Measurements from ENCODE around the gene APH1A.
"Not testable (repeated sequence)": the region's sequence is repeated elsewhere in the genome, so short reads cannot be mapped to it uniquely, and the experiment has no call there.

The APH1A gene

DNA sequence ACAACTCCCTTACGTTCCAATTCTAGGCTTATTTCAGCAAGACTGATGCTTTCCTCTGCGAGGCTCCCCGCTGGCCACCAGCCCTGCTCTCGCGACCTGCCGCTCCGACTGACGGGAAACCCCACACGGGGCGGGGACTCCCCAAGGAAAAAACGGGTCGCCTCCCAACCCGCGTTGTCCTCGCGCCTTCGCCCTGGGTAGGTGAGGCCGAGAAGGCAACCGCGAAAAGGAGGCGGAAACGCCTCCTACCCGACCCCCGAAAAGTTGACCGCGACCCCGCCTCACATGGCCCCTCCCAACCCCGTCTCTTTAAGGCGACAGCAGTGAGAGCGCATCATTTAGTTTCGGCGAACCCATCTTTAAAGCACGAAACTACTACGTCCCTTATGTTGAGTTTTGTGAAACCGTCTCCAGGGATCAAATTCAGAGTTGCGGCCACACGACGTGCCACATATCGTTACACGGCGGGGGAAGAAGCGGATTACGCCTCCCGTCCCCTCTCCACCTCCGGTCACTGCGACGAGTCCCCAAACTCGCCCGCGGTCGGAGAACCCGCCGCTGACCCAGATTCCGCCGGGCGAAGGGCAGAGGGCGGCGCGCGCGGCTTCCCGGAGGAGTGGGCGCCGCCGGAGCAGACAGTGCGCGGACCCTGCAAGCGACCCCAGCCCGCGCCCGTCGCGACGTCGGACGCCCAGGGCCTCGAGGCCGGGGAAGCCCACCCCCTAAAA, 34.1 kb downstream of the APH1A start:
- DNase-seq (ENCODE audit: low read depth in 2 of 2, low spot score in 1 of 2) = peak; percentile 76 to 88

GRCh38 chr1:150234309-150234565, 34.6 kb downstream of the APH1A start:
- DNase-seq (ENCODE audit: low read depth in 2 of 2, low spot score in 1 of 2) = no peak

DNA sequence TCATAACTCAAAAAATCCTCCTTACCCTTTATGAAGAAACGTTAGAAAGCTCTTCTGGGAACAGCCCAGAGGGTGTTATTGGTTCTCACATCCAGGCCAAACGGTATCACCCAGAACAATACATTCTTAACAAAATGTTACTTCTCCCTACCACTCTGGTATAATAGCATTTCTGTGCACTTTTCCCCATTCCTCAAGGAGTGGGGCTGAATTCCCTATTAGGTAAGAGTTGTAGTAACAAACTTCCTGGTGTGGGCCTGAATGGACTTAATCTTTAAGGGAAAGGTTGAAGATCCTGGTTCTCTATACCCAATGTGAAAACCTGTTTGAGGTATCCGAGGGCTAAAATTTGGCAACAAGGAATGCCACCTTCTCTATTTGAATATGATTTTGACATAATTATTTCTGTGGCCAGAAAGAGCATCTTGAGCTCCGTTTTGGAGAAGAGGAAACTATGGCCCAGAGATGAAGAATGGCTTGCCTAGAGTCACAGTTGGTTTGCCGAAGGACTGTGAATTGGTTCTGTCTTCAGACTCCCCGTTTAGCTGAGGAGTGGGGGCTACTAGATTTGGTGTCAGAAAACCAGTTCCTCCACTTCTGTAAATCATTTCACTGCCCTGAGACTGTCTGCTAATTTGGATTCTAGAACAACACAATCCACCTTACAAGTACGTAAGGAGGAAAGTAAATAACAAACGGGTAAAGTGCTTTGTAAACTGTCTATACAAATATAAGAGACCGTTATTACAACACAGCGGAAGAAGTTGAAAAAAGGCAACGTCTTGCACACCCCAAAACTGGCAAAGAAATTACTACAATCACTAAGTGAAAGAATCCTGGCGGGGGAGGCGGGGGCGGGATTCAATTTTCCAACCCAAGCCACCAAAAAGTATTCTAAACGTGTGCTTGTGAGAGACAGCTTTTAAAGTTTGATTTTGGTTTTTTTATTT, 35.2 kb downstream of the APH1A start:
- DNase-seq (ENCODE audit: low read depth in 2 of 2, low spot score in 1 of 2) = peak; percentile 44 to 62

- not testable (repeated sequence) for DNase-seq (ENCODE audit: low read depth in 2 of 2, low spot score in 1 of 2)
Measured at GRCh38 chr1:150232921-150233320, 35.9 kb downstream of the APH1A start.

DNA sequence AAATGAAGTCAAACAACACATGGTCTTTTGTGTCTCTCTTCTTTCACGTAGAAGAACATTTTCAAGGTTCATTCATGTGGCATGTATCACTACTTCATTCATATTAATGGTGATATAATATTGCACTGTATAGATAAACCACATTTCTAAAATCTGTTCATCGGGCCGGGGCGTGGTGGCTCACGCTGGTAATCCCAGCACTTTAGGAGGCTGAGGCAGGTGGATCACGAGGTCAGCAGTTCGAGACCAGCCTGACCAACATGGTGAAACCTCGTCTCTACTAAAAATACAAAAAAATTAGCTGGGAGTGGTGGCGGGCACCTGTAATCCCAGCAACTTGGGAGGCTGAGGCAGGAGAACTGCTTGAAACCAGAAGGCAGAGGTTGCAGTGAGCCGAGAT, 40.6 kb downstream of the APH1A start:
- DNase-seq (ENCODE audit: low read depth in 2 of 2, low spot score in 1 of 2) = not testable (repeated sequence)

GRCh38 chr1:150227228-150227627, 41.6 kb downstream of the APH1A start:
- no peak for DNase-seq (ENCODE audit: low read depth in 2 of 2, low spot score in 1 of 2)

DNA sequence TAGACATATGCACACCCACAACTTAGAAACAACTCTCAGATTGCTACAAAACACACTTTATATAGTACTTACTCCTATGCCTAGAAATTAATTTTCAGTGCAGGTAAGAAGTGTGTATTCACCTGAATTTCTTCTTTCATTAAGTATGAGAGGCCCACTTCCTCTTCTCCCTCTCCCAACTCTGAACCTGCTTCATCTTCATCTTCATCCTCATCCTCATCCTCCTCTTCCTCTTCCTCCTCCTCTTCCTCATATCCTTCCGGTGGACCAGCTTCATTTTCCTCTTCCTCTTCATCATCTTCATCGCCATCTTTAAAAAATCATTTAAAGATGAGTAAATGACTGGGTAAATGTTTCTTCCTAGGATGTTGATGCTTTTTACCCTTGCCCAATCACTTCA, 42.3 kb downstream of the APH1A start:
- DNase-seq (ENCODE audit: low read depth in 2 of 2, low spot score in 1 of 2) = no peak

GRCh38 chr1:150225546-150225945, 43.3 kb downstream of the APH1A start:
- no peak for DNase-seq (ENCODE audit: low read depth in 2 of 2, low spot score in 1 of 2)

DNA sequence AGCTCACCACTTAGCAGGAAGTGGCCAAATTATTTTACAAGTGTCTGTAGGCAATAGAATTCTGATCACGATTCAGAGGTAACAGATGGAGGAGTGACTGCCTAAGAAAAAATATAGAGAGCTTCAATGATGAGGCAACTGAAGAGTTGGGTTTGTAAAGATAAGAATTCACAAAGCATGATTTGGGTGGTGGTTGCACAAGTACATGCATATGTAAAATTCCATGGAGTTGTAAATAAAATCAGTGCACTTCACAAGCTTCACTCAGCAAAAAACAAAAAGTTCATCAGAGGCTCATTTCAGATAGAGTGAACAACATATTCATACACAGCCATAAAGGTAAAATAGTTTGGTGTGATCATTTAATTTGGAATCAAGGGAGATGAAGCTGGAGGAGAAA, 43.8 kb downstream of the APH1A start:
- no peak for DNase-seq (ENCODE audit: low read depth in 2 of 2, low spot score in 1 of 2)

DNA sequence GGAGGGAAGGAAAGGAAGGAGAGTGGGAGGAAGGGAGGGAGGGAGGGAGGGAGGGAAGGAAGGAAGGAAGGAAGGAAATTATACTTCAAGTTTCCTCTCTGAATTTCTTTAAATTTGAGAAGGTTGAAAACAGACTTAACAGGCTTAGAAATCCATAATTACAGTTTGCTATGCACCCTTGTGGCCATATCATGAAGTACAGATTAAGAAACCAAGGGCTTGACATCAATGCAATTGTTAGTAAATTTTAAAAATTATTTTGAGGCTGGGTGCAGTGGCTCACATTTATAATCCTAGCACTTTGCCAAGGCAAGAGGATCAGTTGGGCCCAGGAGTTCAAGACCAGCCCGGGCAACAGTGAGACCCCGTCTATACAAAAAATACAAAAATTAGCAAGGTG, 47.3 kb downstream of the APH1A start:
- DNase-seq (ENCODE audit: low read depth in 2 of 2, low spot score in 1 of 2) = no peak

- DNase-seq (ENCODE audit: low read depth in 2 of 2, low spot score in 1 of 2) = not testable (repeated sequence)
Measured at GRCh38 chr1:150215855-150216254, 53.0 kb downstream of the APH1A start.
